Fibroblast of lung (primary cell): ENCODE data around the gene DISP1. TPM values are rescaled to one million over a fixed set of nuclear protein-coding genes. Genes with fewer than 3 reads are reported as not detected.
A peak's percentile ranks its signal among the peaks of the same experiment; 100 is the strongest.

Source experiments
- DNase-seq, 2 donors: peaks; one replicate each; pipeline versions ENCODE4 v3.0.0 to v3.0.0-alpha.2; 2010; ENCODE audit warnings: low read depth in 2 of 2
- H2AFZ ChIP-seq: 2 replicates; pipeline ENCODE4 v1.5.1; 2012; ENCODE audit warnings: low read length, control low read depth, inconsistent platforms
- H3K27ac ChIP-seq: 2 replicates; pipeline ENCODE4 v1.5.1; 2011; ENCODE audit warnings: low read length, control low read depth; ENCODE audit not compliant: insufficient read depth
- H3K27me3 ChIP-seq: 2 replicates; pipeline ENCODE4 v1.5.1; 2011; ENCODE audit warnings: mild to moderate bottlenecking, low read length; ENCODE audit not compliant: control insufficient read depth, insufficient read depth
- H3K36me3 ChIP-seq: 2 replicates; pipeline ENCODE4 v1.5.1; 2011; ENCODE audit warnings: low read length; ENCODE audit not compliant: control insufficient read depth, insufficient read depth
- H3K4me1 ChIP-seq: 2 replicates; pipeline ENCODE4 v1.5.1; 2011; ENCODE audit warnings: low read length; ENCODE audit not compliant: control insufficient read depth, insufficient read depth; ENCODE audit errors: extremely low read depth
- H3K4me2 ChIP-seq: 2 replicates; pipeline ENCODE4 v1.5.1; 2011; ENCODE audit warnings: low read length, control low read depth; ENCODE audit not compliant: insufficient read depth; ENCODE audit errors: extremely low read depth
- H3K4me3 ChIP-seq, 4 experiments: fragments of 200-600 bp in 1 of 4; sonication (generic) in 1 of 4; replicated peaks in 1 of 4; 2 replicates each; pipeline ENCODE4 v1.5.1; 2011 to 2016; ENCODE audit warnings: low read length in 4 of 4, low read depth in 3 of 4, mild to moderate bottlenecking in 3 of 4, control low read depth in 2 of 4, inconsistent platforms in 1 of 4, mixed read lengths in 1 of 4; ENCODE audit not compliant: insufficient read depth in 1 of 4; ENCODE audit errors: control extremely low read depth in 1 of 4
- H3K79me2 ChIP-seq: 2 replicates; pipeline ENCODE4 v1.5.1; 2012; ENCODE audit warnings: mild to moderate bottlenecking, low read length, inconsistent platforms; ENCODE audit not compliant: control insufficient read depth, insufficient read depth
- H3K9ac ChIP-seq: 2 replicates; pipeline ENCODE4 v1.5.1; 2011; ENCODE audit warnings: mild to moderate bottlenecking, low read length, control low read depth; ENCODE audit not compliant: insufficient read depth
- H3K9me3 ChIP-seq: 2 replicates; pipeline ENCODE4 v1.5.1; 2012; ENCODE audit warnings: low read depth, low read length; ENCODE audit not compliant: control insufficient read depth, insufficient read depth
- H4K20me1 ChIP-seq: 2 replicates; pipeline ENCODE4 v1.5.1; 2011; ENCODE audit warnings: low read length; ENCODE audit not compliant: control insufficient read depth, insufficient read depth; ENCODE audit errors: extremely low read depth
- EZH2 ChIP-seq: IDR thresholded peaks from 2 replicates; pipeline ENCODE4 v1.5.1; 2012; ENCODE audit warnings: low read length, control low read depth, mild to moderate bottlenecking; ENCODE audit errors: missing control alignments
- polyA plus RNA-seq, 2 donors: library from polyadenylated mRNA; depleted of rRNA in 1 of 2; stranded (reverse) in 1 of 2; unstranded in 1 of 2; fragments of >200 nt; gene quantifications; 2 replicates each; pipeline ENCODE4 v1.2.1, GENCODE V29; 2011 to 2012; ENCODE audit warnings: missing spikeins in 1 of 2
- total RNA-seq: library from RNA; depleted of rRNA; stranded (reverse); fragments of >200 nt; gene quantifications from 2 replicates; pipeline ENCODE4 v1.2.1, GENCODE V29; 2014
- TF ChIP-seq, protein P1 (sequence below), 2 donors: IDR thresholded peaks in 1 of 2; conservative IDR thresholded peaks in 1 of 2; 1 replicate in 1 of 2; 2 replicates in 1 of 2; pipeline ENCODE4 v1.5.1; 2011 to 2012; ENCODE audit warnings: low read length in 2 of 2, control low read depth in 1 of 2, inconsistent platforms in 1 of 2, low read depth in 1 of 2, mild to moderate bottlenecking in 1 of 2

Gene DISP1
- total and polyA plus RNA-seq, 2 donors (not counting 1 experiment from before 2014, with no cell fraction given), result 5.9 to 8.7 TPM

DNA sequence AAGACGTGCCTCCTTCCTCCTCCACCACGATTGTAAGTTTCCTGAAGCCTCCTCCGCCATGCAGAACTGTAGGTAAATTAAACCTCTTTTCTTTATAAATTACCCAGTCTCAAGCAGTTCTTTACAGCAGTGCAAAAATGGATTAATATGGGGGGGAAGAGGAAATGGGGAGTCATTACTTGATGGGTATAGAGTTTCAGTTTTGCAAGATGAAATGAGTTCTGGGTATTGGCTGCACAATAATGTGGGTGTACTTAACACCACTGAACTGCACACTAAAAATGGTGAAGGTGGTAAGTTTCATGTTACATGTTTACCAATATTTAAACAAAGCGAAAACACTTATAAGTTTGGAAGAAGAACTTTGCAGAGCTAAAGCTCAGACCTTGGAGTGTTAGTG lies 24.3 kb upstream of the DISP1 start:
- no peaks in the 10 kb centered on the region for H3K79me2 ChIP-seq
- no peaks in the 10 kb centered on the region for H3K27me3 ChIP-seq
- no peak overlapping the region for H3K4me3 ChIP-seq
- TF ChIP-seq, protein P1, sequence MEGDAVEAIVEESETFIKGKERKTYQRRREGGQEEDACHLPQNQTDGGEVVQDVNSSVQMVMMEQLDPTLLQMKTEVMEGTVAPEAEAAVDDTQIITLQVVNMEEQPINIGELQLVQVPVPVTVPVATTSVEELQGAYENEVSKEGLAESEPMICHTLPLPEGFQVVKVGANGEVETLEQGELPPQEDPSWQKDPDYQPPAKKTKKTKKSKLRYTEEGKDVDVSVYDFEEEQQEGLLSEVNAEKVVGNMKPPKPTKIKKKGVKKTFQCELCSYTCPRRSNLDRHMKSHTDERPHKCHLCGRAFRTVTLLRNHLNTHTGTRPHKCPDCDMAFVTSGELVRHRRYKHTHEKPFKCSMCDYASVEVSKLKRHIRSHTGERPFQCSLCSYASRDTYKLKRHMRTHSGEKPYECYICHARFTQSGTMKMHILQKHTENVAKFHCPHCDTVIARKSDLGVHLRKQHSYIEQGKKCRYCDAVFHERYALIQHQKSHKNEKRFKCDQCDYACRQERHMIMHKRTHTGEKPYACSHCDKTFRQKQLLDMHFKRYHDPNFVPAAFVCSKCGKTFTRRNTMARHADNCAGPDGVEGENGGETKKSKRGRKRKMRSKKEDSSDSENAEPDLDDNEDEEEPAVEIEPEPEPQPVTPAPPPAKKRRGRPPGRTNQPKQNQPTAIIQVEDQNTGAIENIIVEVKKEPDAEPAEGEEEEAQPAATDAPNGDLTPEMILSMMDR (conservative IDR thresholded peaks at IDR 0.05 in 1 of 2, IDR thresholded peaks at IDR 0.05 in 1 of 2; ENCODE audit: low read depth in 1 of 2, low read length in 2 of 2), result no peak
- TF ChIP-seq EZH2, result no peak
- H3K4me1 ChIP-seq, result no peaks in the 10 kb centered on the region
- H3K9ac ChIP-seq, result no peak overlapping the region
- H2AFZ ChIP-seq, result no peak overlapping the region
- DNase-seq, result no peak
- no peak overlapping the region for H3K4me2 ChIP-seq
- no peaks in the 10 kb centered on the region for H4K20me1 ChIP-seq
- H3K9me3 ChIP-seq, result no peaks in the 10 kb centered on the region
- H3K27ac ChIP-seq, result no peak overlapping the region
- H3K36me3 ChIP-seq, result no peaks in the 10 kb centered on the region

DNA sequence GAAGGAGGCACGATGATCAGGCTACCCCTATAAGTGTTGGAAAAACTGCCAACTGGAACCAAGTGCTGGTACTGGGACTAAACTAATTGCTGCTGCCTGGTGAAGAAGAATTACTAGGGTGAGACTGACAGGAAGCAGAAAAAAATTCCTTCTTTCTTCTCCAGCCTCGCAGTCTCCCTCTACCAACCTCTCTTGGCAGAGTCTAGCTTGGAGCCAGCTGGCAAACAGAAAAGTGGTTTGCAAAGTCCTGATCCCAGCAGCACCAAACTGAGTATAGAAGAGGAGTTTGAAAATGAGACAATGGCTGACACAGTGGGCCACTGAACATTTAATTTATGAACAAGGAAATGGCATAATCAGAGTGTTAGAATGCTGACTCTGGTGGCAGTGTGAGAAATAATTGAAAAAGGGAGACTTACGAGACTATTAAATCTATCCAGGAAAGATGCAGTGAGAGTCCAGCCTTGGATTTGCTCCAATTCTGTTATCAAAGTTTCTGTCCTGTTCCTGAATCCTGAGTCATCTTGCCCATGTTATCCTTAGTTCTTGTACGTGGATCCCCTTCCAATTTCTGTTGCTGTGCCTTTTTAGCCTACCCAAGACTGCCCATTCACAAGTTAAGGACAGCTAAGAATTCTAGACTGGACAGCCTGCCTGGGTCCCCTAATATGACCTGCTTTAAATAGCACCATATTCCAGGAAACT lies 23.7 kb upstream of the DISP1 start:
- Histone ChIP-seq H3K27me3 (no peaks in the 10 kb centered on the region), H3K4me3 (no peak overlapping the region), H3K27ac (no peak overlapping the region), H3K79me2 (no peaks in the 10 kb centered on the region), H2AFZ (no peak overlapping the region), H3K4me2 (no peak overlapping the region), H3K9ac (no peak overlapping the region), H3K9me3 (no peaks in the 10 kb centered on the region), H4K20me1 (no peaks in the 10 kb centered on the region), H3K36me3 (no peaks in the 10 kb centered on the region), H3K4me1 (no peaks in the 10 kb centered on the region)
- TF ChIP-seq, protein P1 (conservative IDR thresholded peaks at IDR 0.05 in 1 of 2, IDR thresholded peaks at IDR 0.05 in 1 of 2; ENCODE audit: low read depth in 1 of 2, low read length in 2 of 2), result no peak
- no peak for TF ChIP-seq EZH2
- DNase-seq, result peak in 1 of 2 donors; percentile 59

DNA sequence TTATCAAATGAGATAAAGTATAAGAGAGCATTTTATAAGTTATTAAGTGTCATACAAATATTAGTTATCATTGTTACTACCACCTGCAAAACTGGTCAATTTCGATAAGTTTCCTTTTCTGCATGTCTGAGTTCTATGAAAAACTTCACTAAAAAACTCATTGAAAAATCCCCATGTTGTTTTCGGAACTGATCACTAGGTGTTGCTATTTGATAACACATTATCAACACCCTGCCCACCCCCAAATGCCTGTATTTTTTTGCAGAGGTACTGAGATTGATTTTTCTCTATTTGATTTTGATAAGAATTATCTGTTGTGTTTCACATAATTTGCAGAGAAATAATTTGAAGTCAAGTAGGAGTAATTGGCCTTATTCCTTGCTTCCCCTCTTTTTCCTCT lies 22.1 kb upstream of the DISP1 start:
- no peaks in the 10 kb centered on the region for H3K27me3 ChIP-seq
- H3K36me3 ChIP-seq, result no peaks in the 10 kb centered on the region
- H3K9ac ChIP-seq, result no peak overlapping the region
- H3K4me3 ChIP-seq, result no peak overlapping the region
- no peaks in the 10 kb centered on the region for H3K9me3 ChIP-seq
- H3K4me1 ChIP-seq, result no peaks in the 10 kb centered on the region
- H2AFZ ChIP-seq, result no peak overlapping the region
- H3K27ac ChIP-seq, result no peak overlapping the region
- no peak for TF ChIP-seq EZH2
- TF ChIP-seq, protein P1 (conservative IDR thresholded peaks at IDR 0.05 in 1 of 2, IDR thresholded peaks at IDR 0.05 in 1 of 2; ENCODE audit: low read depth in 1 of 2, low read length in 2 of 2), result peak; percentile 44 to 56
- no peaks in the 10 kb centered on the region for H3K79me2 ChIP-seq
- peak; percentile 19 to 60 for DNase-seq
- no peaks in the 10 kb centered on the region for H4K20me1 ChIP-seq
- H3K4me2 ChIP-seq, result no peak overlapping the region
